Natural killer cell (primary cell): ENCODE results near the gene UBE4A. TPM values are rescaled to one million over a fixed set of nuclear protein-coding genes. Genes with fewer than 3 reads are reported as not detected.
"Not testable (repeated sequence)": the region's sequence is repeated elsewhere in the genome, so short reads cannot be mapped to it uniquely, and the experiment has no call there.

Source experiments
- ATAC-seq, 3 donors: fragments of 150-1000 bp in 2 of 3; fragments of 200-7000 bp in 1 of 3; cut with Tn5 transposase; 1 replicate in 1 of 3; 2 replicates in 2 of 3; pipeline ENCODE4 v1.10.0; 2021; ENCODE audit warnings: mild to moderate bottlenecking in 2 of 3, moderate library complexity in 2 of 3
- DNase-seq, 2 donors: peaks; one replicate each; pipeline versions ENCODE4 v3.0.0 to v3.0.0-alpha.2; 2013 to 2021; ENCODE audit warnings: mixed read lengths in 1 of 2
- H3K27ac ChIP-seq: one replicate; pipeline ENCODE4 v1.5.1; 2013; ENCODE audit warnings: mild to moderate bottlenecking, low read length
- H3K27me3 ChIP-seq: one replicate; pipeline ENCODE4 v1.6.1; 2013; ENCODE audit warnings: low read length; ENCODE audit not compliant: control insufficient read depth, insufficient read depth
- H3K36me3 ChIP-seq: one replicate; pipeline ENCODE4 v1.6.1; 2013; ENCODE audit warnings: low read length; ENCODE audit not compliant: control insufficient read depth, insufficient read depth
- H3K4me1 ChIP-seq: one replicate; pipeline ENCODE4 v1.6.1; 2013; ENCODE audit warnings: low read length; ENCODE audit not compliant: control insufficient read depth, insufficient read depth
- H3K4me3 ChIP-seq: one replicate; pipeline ENCODE4 v1.5.1; 2013; ENCODE audit warnings: low read length
- H3K9me3 ChIP-seq: one replicate; pipeline ENCODE4 v1.6.1; 2013; ENCODE audit warnings: low read length; ENCODE audit not compliant: control insufficient read depth, insufficient read depth
- H3K27ac Mint-ChIP-seq, 2 donors: one replicate each; pipeline ENCODE4 v1.8.0; 2022; ENCODE audit warnings: mild to moderate bottlenecking in 2 of 2, mixed read lengths in 2 of 2, moderate library complexity in 1 of 2
- H3K27me3 Mint-ChIP-seq, 2 donors: one replicate each; pipeline ENCODE4 v1.8.0; 2022; ENCODE audit warnings: low read depth in 2 of 2, mixed read lengths in 2 of 2
- H3K36me3 Mint-ChIP-seq: one replicate; pipeline ENCODE4 v1.8.0; 2022; ENCODE audit warnings: mixed read lengths
- H3K4me1 Mint-ChIP-seq, 2 donors: one replicate each; pipeline ENCODE4 v1.8.0; 2022; ENCODE audit warnings: mixed read lengths in 2 of 2
- H3K4me3 Mint-ChIP-seq: one replicate; pipeline ENCODE4 v1.8.0; 2022; ENCODE audit warnings: mild to moderate bottlenecking, moderate library complexity, mixed read lengths
- H3K9me3 Mint-ChIP-seq, 2 donors: one replicate each; pipeline ENCODE4 v1.8.0; 2022; ENCODE audit warnings: mixed read lengths in 2 of 2
- WGBS: methylation state at CpG from one replicate; pipeline ENCODE4 v1.1.7; 2013; ENCODE audit warnings: missing lambda C conversion rate; ENCODE audit not compliant: insufficient coverage; 5-methylcytosine and 5-hydroxymethylcytosine counted together
- intact Hi-C: fragments of 100-400 bp; cut with micrococcal nuclease; formaldehyde crosslinking; loops from one replicate; pipeline ENCODE4 v1.14.2; 2022
- total RNA-seq, 4 donors: library from RNA; stranded (reverse); fragments of 120-200 nt in 1 of 4; gene quantifications; one replicate each; pipeline versions ENCODE4 v1.2.3 to v1.2.4, GENCODE V29; 2013 to 2022
- TF ChIP-seq, protein P1 (sequence below): fragments of 200-600 bp; IDR thresholded peaks from one replicate; pipeline ENCODE4 v1.8.0; 2022; ENCODE audit warnings: antibody characterized with exemption

Gene UBE4A
- total RNA-seq, 3 donors from 2014 or later (not counting 1 experiment from before 2014, with no cell fraction given), result 35.1 to 43.9 (median 37.0) TPM

DNA sequence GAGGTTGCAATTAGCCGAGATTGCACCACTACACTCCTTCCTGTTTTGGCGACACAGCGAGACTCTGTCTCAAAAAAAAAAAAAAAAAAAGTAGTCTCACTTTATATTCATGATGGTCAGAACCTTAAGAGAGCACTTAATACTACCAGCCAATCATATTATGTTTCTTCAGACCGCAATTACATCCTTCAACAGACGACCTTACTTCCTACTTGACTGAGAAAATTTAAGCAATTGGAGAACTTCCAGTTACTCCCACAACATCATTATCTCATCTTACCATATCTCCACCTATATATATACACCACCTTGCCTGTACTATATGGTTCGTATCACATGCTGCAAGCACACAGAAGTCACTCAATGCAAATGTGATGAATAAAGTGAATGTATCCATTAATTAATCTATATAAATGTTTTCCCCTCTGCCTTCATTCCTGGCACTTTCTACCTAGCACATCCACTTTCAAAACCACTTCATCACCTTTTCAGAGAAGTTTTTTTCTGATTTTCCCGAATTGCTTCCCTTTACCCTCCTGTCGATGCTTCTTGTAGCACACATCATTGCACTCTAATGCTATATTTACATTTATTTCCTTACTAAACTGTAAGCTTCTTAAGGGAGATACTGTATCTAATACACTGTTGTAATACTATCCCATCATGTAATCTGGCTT, 55.8 kb downstream of the UBE4A start:
- no peaks in the 10 kb centered on the region for H3K9me3 Mint-ChIP-seq
- no peaks in the 10 kb centered on the region for H3K36me3 Mint-ChIP-seq
- H3K27me3 Mint-ChIP-seq, result no peaks in the 10 kb centered on the region
- no peaks in the 10 kb centered on the region for H3K27me3 ChIP-seq
- no peak for DNase-seq
- intact Hi-C loops, result no loop called here
- H3K27ac ChIP-seq, result no peak overlapping the region
- TF ChIP-seq, protein P1, sequence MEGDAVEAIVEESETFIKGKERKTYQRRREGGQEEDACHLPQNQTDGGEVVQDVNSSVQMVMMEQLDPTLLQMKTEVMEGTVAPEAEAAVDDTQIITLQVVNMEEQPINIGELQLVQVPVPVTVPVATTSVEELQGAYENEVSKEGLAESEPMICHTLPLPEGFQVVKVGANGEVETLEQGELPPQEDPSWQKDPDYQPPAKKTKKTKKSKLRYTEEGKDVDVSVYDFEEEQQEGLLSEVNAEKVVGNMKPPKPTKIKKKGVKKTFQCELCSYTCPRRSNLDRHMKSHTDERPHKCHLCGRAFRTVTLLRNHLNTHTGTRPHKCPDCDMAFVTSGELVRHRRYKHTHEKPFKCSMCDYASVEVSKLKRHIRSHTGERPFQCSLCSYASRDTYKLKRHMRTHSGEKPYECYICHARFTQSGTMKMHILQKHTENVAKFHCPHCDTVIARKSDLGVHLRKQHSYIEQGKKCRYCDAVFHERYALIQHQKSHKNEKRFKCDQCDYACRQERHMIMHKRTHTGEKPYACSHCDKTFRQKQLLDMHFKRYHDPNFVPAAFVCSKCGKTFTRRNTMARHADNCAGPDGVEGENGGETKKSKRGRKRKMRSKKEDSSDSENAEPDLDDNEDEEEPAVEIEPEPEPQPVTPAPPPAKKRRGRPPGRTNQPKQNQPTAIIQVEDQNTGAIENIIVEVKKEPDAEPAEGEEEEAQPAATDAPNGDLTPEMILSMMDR, result no peak
- H3K4me1 ChIP-seq, result no peaks in the 10 kb centered on the region
- H3K9me3 ChIP-seq, result no peaks in the 10 kb centered on the region
- no peaks in the 10 kb centered on the region for H3K36me3 ChIP-seq
- no peak overlapping the region for H3K4me3 Mint-ChIP-seq
- no peak for ATAC-seq
- no peak overlapping the region for H3K4me3 ChIP-seq
- 46% methylated on average over 7 of the region's 8 CpGs for WGBS
- H3K4me1 Mint-ChIP-seq, result peaks cover 5 to 10% of the 10 kb centered on the region in 2 donors
- no peak overlapping the region for H3K27ac Mint-ChIP-seq

DNA sequence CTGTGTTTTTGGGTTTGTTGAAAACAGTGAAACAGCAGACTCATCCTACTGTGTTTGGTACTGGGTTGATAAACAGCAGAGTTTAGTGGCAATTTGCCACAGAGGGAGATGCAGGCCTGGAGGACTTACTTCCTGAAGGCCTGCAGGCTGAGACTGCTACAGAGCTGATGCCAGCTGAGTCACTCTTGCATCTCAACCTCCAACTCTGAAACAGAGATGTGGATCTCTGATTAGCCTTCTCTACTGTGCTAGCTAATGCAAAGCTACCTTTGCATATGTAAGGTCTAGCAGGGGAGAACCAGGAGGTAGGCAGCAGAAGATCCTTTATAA, 56.3 kb downstream of the UBE4A start:
- H3K27ac Mint-ChIP-seq, result no peak overlapping the region
- peaks cover 0 to 6% of the 10 kb centered on the region in 2 donors for H3K4me1 Mint-ChIP-seq
- Histone ChIP-seq H3K27ac (no peak overlapping the region), H3K27me3 (no peaks in the 10 kb centered on the region), H3K36me3 (no peaks in the 10 kb centered on the region), H3K4me3 (no peak overlapping the region), H3K4me1 (no peaks in the 10 kb centered on the region), H3K9me3 (no peaks in the 10 kb centered on the region)
- TF ChIP-seq, protein P1, result no peak
- H3K9me3 Mint-ChIP-seq, result no peaks in the 10 kb centered on the region
- DNase-seq (peak in 1 of 2 donors; percentile 18), ATAC-seq (peak in 2 of 3 donors; percentile 29 to 86)
- H3K36me3 Mint-ChIP-seq, result no peaks in the 10 kb centered on the region
- H3K4me3 Mint-ChIP-seq, result no peak overlapping the region
- intact Hi-C loops, result no loop called here
- no peaks in the 10 kb centered on the region for H3K27me3 Mint-ChIP-seq

DNA sequence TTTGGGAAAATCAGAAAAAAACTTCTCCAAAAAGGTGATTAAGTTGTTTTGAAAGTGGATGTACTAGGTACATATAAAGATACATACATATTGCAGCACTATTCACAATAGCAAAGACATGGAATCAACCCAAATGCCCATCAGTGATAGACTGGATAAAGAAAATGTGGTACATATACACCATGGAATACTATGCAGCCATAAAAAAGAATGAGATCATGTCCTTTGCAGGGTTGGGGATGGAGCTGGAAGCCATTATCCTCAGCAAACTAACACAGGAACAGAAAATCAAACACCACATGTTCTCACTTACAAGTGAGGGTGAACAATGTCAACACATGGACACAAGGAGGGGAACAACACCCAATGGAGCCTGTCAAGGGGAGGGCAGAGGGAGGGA, 57.5 kb downstream of the UBE4A start:
- H3K4me3 Mint-ChIP-seq, H3K27ac Mint-ChIP-seq, H3K4me1 ChIP-seq, H3K4me1 Mint-ChIP-seq, H3K9me3 ChIP-seq, ATAC-seq, H3K4me3 ChIP-seq, H3K27ac ChIP-seq, H3K27me3 ChIP-seq, H3K36me3 ChIP-seq, H3K36me3 Mint-ChIP-seq, H3K9me3 Mint-ChIP-seq, H3K27me3 Mint-ChIP-seq, DNase-seq, intact Hi-C loops: not testable (repeated sequence)

DNA sequence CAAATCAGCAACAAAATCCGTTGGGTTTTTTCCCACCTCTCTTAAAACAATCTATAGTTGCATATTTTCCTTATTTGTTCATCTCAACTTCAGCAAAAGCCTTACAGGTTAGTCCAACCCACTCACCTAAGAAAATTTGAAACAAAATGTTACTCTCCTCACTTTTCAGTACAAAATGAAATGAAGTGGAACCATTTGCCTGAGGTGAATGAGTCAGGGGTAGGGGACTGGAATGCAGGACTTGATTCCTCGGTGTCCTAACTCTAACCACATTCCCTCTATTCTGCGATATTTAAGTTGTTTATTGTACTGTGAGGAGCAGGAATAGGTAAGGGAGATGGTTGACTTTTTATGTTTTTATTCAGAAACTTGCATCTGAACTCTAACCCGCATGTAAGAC, 58.4 kb downstream of the UBE4A start:
- WGBS, result 90% methylated on average over 3 of the region's 4 CpGs
- H3K27me3 ChIP-seq, result no peaks in the 10 kb centered on the region
- Mint-ChIP-seq H3K4me1 (peaks cover 0 to 6% of the 10 kb centered on the region in 2 donors), H3K9me3 (no peaks in the 10 kb centered on the region), H3K4me3 (no peak overlapping the region), H3K27ac (no peak overlapping the region), H3K36me3 (no peaks in the 10 kb centered on the region), H3K27me3 (no peaks in the 10 kb centered on the region)
- no peak for DNase-seq
- H3K36me3 ChIP-seq, result no peaks in the 10 kb centered on the region
- H3K4me3 ChIP-seq, result no peak overlapping the region
- no peaks in the 10 kb centered on the region for H3K4me1 ChIP-seq
- intact Hi-C loops, result no loop called here
- no peak for ATAC-seq
- H3K27ac ChIP-seq, result no peak overlapping the region
- no peaks in the 10 kb centered on the region for H3K9me3 ChIP-seq
- TF ChIP-seq, protein P1, result no peak
